Measurements from ENCODE around the gene C13orf46. TPM values are rescaled to one million over a fixed set of nuclear protein-coding genes. Genes with fewer than 3 reads are reported as not detected.

The C13orf46 gene
- total and polyA plus RNA-seq, 4 donors, result 0.10 to 0.17 TPM; not detected in 2

- H3K9ac ChIP-seq (ENCODE audit: low read depth in 1 of 2, low read length in 2 of 2), result no peak overlapping the region
- H3K4me1 ChIP-seq (ENCODE audit: control insufficient read depth in 4 of 4, insufficient read depth in 4 of 4, low read length in 3 of 4), result peaks cover 1 to 10% (median 5%) of the 10 kb centered on the region in 4 donors
- H3K9me3 ChIP-seq (ENCODE audit: control insufficient read depth in 4 of 4, low read length in 3 of 4), result no peaks in the 10 kb centered on the region
- H3K27me3 ChIP-seq (ENCODE audit: control insufficient read depth in 4 of 4, insufficient read depth in 4 of 4, low read length in 3 of 4), result no peaks in the 10 kb centered on the region
- TF ChIP-seq TAF1 (conservative IDR thresholded peaks at IDR 0.05) (no peak), NR2F2 (IDR thresholded peaks at IDR 0.05) (no peak), ATF3 (IDR thresholded peaks at IDR 0.05) (no peak), FOXA1 (IDR thresholded peaks at IDR 0.05) (no peak), HNF4G (IDR thresholded peaks at IDR 0.05) (no peak), SP1 (IDR thresholded peaks at IDR 0.05) (no peak), RXRA (IDR thresholded peaks at IDR 0.05) (no peak), JUND (IDR thresholded peaks at IDR 0.05) (no peak), RAD21 (IDR thresholded peaks at IDR 0.05) (no peak), GABPA (IDR thresholded peaks at IDR 0.05 in 1 of 2, conservative IDR thresholded peaks at IDR 0.05 in 1 of 2) (no peak), FOXA2 (IDR thresholded peaks at IDR 0.05) (no peak)
- DNase-seq (ENCODE audit: low spot score), result no peak
- 91% methylated on average over 42 of the region's 42 CpGs for WGBS
- H3K27ac ChIP-seq (ENCODE audit: low read depth in 1 of 2, low read length in 2 of 2), result no peak overlapping the region
- H3K36me3 ChIP-seq (ENCODE audit: control insufficient read depth in 4 of 4, insufficient read depth in 3 of 4, low read depth in 1 of 4, low read length in 3 of 4), result no peaks in the 10 kb centered on the region
- no peak overlapping the region for H3K4me3 ChIP-seq (ENCODE audit: low read depth in 1 of 3, low read length in 3 of 3)
These were observed 21.5 kb downstream of the C13orf46 start for GRCh38 chr13:113952151-113952982.

- Histone ChIP-seq H3K36me3 (ENCODE audit: control insufficient read depth in 4 of 4, insufficient read depth in 3 of 4, low read depth in 1 of 4, low read length in 3 of 4) (no peaks in the 10 kb centered on the region), H3K4me3 (ENCODE audit: low read depth in 1 of 3, low read length in 3 of 3) (no peak overlapping the region), H3K27me3 (ENCODE audit: control insufficient read depth in 4 of 4, insufficient read depth in 4 of 4, low read length in 3 of 4) (no peaks in the 10 kb centered on the region), H3K9ac (ENCODE audit: low read depth in 1 of 2, low read length in 2 of 2) (no peak overlapping the region), H3K9me3 (ENCODE audit: control insufficient read depth in 4 of 4, low read length in 3 of 4) (no peaks in the 10 kb centered on the region), H3K4me1 (ENCODE audit: control insufficient read depth in 4 of 4, insufficient read depth in 4 of 4, low read length in 3 of 4) (peaks cover 1 to 10% (median 5%) of the 10 kb centered on the region in 4 donors), H3K27ac (ENCODE audit: low read depth in 1 of 2, low read length in 2 of 2) (no peak overlapping the region)
- 50% methylated on average over 42 of the region's 42 CpGs for WGBS
- DNase-seq (ENCODE audit: low spot score), result peak; percentile 58
- TF ChIP-seq REST (IDR thresholded peaks at IDR 0.05) (peak; percentile 57), RAD21 (IDR thresholded peaks at IDR 0.05) (peak; percentile 89 to 92), CTCF (IDR thresholded peaks at IDR 0.05; ENCODE audit: low read depth, low read length, missing input control) (peak; percentile 86), JUND (IDR thresholded peaks at IDR 0.05) (no peak)
These were observed 22.5 kb downstream of the C13orf46 start for GRCh38 chr13:113951246-113951999.
